Astrocyte of the cerebellum (primary cell): Measurements from ENCODE around the gene AGRP.

Experiments
- DNase-seq: peaks from one replicate; pipeline ENCODE4 v3.0.0-alpha.2; 2011; ENCODE audit warnings: low read depth
- H3K4me3 ChIP-seq: 2 replicates; pipeline ENCODE4 v1.5.1; 2011; ENCODE audit warnings: mild to moderate bottlenecking, low read depth, low read length, moderate library complexity
- CTCF ChIP-seq: IDR thresholded peaks from 2 replicates; pipeline ENCODE4 v1.5.1; 2012; ENCODE audit warnings: low read length, low read depth, moderate library complexity, mild to moderate bottlenecking; ENCODE audit errors: missing control alignments
- in situ Hi-C: cut with HindIII; loops from 2 replicates; pipeline ENCODE4 v1.10.0; 2017; ENCODE audit warnings: low sequenced_read_pairs

Gene AGRP

GRCh38 chr16:67442581-67443255 lies 40.6 kb downstream of the AGRP start:
- DNase-seq, result no peak
- in situ Hi-C loops, result loop anchor here (5.0 to 10.0 kb wide), 3 partner anchors 60 to 178 kb away; no protein-coding TSS in a partner anchor
- TF ChIP-seq CTCF, result no peak
- no peak overlapping the region for H3K4me3 ChIP-seq

GRCh38 chr16:67441907-67442306 lies 41.4 kb downstream of the AGRP start:
- TF ChIP-seq CTCF, result no peak
- no peak overlapping the region for H3K4me3 ChIP-seq
- in situ Hi-C loops, result loop anchor here (5.0 to 10.0 kb wide), 3 partner anchors 60 to 177 kb away; no protein-coding TSS in a partner anchor
- DNase-seq, result no peak

DNA sequence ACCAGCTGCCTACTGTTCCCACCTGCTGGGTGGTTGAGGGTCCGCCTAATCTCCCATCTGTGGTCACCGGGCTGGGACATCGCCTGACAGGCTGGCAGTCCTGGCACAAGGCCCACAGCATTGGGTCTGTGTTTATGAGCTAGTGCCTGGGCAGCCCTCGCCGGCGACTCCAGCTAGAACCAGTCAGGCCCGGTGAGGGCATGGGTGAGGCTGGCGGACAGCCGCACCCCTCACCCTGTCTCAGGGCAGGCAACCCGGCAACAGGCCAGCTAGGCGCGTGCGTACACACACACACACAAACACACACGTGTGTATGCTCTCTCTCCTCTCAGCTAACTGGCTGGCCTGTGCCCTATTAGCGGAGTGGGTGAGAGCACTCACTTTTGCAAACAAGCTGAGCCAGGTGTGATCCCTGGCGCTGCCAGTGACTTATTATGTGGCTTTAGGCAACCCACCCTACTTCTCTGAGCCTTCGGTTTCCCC lies 42.0 kb downstream of the AGRP start:
- no peak overlapping the region for H3K4me3 ChIP-seq
- in situ Hi-C loops, result loop anchor here (5.0 to 10.0 kb wide), 3 partner anchors 59 to 177 kb away; no protein-coding TSS in a partner anchor
- DNase-seq, result no peak
- no peak for TF ChIP-seq CTCF

DNA sequence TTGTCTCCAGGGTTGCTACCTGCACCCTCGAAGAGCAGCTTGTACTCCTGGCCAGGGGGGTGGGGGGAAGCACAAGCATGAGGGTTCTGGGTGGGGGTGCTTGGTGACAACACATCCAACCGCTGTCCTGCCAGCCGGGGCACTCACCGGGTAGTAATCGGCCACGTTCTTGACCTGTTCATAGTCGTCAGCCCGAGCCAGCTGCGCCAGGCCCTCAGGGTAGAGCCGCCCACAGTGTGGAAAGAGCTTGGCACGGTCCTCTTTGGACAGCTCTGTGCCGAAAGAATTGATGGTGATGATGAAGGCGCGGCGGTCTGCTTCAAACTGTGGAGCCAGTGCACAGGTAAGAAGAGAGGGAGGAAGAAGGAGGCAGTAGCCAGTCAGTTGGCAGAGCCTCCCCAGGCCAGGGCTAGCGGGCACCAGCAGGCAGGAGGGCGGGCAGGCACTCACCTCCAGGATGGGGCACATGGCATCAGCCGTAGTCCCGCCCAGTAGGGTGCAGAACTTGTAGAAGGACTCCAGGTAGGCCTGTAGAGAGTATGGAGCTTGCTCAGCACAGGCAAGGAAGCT lies 44.4 kb downstream of the AGRP start:
- no peak overlapping the region for H3K4me3 ChIP-seq
- no peak for DNase-seq
- in situ Hi-C loops, result no loop called here
- no peak for TF ChIP-seq CTCF

DNA sequence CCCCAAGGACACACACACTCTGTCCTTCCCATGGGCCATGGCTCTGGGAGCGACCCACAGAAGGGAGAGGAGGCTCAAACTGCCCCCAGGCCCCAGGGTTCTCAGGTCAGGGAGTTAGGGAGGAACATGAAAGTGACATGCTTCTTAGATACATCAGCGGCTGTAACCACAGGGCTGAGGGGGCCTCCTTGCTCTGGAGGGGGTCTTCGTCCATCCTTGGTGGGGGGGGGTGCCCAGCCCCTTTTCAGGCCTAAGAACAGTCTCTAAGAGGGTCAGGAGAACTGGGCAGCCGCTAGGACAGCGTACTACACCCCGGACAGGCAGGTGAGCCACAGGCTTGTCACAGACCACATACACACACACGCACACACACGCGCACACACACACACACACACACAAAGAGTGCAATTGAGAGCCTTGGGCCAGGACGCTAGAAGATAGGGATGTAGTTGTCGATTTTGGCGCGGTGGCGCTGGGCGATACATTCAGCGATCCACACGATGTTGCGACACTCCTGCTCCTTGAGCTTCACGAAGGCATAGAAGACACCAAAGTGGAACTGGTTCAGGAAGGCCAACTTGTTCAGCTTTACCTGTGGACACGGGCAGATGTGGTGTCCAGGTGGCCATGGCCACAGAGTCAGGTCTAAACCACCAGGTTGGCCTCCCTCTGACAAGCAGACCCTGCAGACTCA lies 45.1 kb downstream of the AGRP start:
- in situ Hi-C loops, result no loop called here
- no peak for DNase-seq
- TF ChIP-seq CTCF, result no peak
- no peak overlapping the region for H3K4me3 ChIP-seq

DNA sequence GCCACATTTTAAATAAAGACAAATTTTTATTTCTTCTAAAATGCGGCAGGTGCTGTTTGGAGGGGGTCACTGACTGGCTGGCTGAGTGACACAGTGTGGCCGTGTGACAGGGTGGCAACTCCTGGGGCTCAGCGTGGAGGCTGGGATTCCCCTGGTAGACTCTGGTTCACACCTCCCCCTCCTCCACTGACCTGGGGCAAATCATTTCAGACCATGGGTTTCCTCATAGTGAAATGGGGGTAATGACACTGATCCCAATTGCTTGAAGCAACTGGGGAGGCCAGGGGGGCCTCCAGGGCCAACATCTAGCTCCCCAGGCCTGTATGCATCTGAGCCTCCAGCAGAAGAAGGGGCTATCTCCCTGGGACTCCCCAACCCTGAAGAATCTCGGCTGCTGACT lies 45.8 kb downstream of the AGRP start:
- DNase-seq, result no peak
- H3K4me3 ChIP-seq, result no peak overlapping the region
- no peak for TF ChIP-seq CTCF
- in situ Hi-C loops, result no loop called here
